Mucosa of rectum (tissue), 2 donors: ENCODE measurements around the gene COPS7A.

Experiments
- H3K27ac ChIP-seq, 2 donors: one replicate each; pipeline ENCODE4 v1.7.0; 2013; ENCODE audit warnings: inconsistent platforms in 2 of 2, low read depth in 2 of 2, low read length in 2 of 2
- H3K27me3 ChIP-seq, 2 donors: one replicate each; pipeline ENCODE4 v1.7.0; 2013; ENCODE audit warnings: low read length in 2 of 2; ENCODE audit not compliant: control insufficient read depth in 2 of 2, insufficient read depth in 2 of 2
- H3K36me3 ChIP-seq, 2 donors: one replicate each; pipeline ENCODE4 v1.7.0; 2013; ENCODE audit warnings: low read length in 2 of 2; ENCODE audit not compliant: control insufficient read depth in 2 of 2, insufficient read depth in 2 of 2
- H3K4me1 ChIP-seq, 2 donors: one replicate each; pipeline ENCODE4 v1.7.0; 2013; ENCODE audit warnings: low read length in 2 of 2, mild to moderate bottlenecking in 1 of 2; ENCODE audit not compliant: control insufficient read depth in 2 of 2, insufficient read depth in 2 of 2
- H3K4me3 ChIP-seq, 2 donors: one replicate each; pipeline ENCODE4 v1.7.0; 2013; ENCODE audit warnings: low read length in 2 of 2
- H3K9ac ChIP-seq, 2 donors: one replicate each; pipeline ENCODE4 v1.7.0; 2013; ENCODE audit warnings: low read length in 2 of 2, low read depth in 1 of 2, mild to moderate bottlenecking in 1 of 2
- H3K9me3 ChIP-seq, 2 donors: one replicate each; pipeline ENCODE4 v1.7.0; 2013; ENCODE audit warnings: low read length in 2 of 2; ENCODE audit not compliant: control insufficient read depth in 2 of 2
- donor health status: healthy.
- donor health status: Normal muscosa, but diverticular disease.

The COPS7A gene

DNA sequence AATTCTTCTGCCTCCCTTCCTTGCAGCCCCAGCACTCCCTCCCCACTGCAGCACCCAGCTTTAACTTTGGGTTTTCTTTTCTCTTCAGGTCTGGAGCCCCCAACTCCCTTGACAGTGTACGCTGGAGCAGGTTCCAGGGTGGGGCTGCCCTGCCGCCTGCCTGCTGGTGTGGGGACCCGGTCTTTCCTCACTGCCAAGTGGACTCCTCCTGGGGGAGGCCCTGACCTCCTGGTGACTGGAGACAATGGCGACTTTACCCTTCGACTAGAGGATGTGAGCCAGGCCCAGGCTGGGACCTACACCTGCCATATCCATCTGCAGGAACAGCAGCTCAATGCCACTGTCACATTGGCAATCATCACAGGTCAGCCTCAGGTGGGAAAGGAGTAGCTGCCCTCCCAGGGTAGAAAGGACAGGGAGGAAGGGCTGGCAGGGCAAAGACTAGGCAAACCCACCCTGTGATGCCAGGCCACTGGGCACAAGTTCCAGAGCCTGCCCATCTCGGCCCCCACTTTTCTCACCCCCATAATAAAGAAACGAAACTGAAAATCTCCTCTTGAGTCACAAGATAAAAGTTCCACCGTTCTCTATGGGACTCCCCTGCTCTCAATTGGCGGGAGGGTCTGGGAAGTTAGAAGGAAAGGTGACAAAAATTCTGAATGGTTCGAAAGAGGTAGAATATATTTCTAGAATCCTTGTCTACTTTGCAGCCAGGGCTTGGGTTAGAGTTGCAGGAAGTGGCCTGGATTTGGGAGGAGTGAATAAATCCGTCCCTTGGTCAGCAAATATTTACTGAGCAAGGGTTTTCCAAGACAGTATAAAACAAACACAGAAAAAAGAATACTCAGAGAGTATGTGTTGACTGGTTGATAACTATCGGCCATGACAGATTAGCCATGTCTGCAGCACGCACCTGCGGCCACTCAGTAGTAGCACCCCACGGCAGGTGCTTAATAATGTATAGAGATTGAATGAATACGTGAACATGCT is 51.6 kb downstream of the COPS7A start:
- H3K4me3 ChIP-seq = no peak overlapping the region
- no peak overlapping the region for H3K9ac ChIP-seq
- peaks cover 19 to 21% of the 10 kb centered on the region in 2 donors for H3K4me1 ChIP-seq

DNA sequence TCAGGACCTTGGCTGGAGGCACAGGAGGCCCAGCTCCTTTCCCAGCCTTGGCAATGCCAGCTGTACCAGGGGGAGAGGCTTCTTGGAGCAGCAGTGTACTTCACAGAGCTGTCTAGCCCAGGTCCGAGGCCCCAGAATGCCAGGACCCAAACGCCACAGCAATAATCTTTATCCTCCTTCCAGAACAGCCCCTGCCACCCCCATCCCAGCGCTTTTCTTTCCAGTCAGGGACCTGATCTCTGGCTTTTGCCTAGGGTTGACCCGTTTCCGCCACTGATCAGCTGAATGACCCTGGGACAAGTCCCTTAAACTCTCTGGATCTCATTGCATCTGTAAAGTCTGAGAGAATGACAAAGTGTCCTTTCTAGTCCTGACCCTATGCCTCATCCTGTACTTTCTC is 53.5 kb downstream of the COPS7A start:
- H3K4me3 ChIP-seq = no peak overlapping the region
- H3K9ac ChIP-seq = no peak overlapping the region
- no peaks in the 10 kb centered on the region for H3K36me3 ChIP-seq
- no peaks in the 10 kb centered on the region for H3K27me3 ChIP-seq
- H3K4me1 ChIP-seq = peaks cover 17 to 19% of the 10 kb centered on the region in 2 donors
- H3K9me3 ChIP-seq = no peaks in the 10 kb centered on the region
- no peak overlapping the region for H3K27ac ChIP-seq

More for the DNA sequence above, 51.6 kb downstream of the COPS7A start:
- peaks cover 0 to 2% of the 10 kb centered on the region in 2 donors for H3K27me3 ChIP-seq
- no peaks in the 10 kb centered on the region for H3K9me3 ChIP-seq
- peak overlapping the region in 1 of 2 donors; percentile 38 for H3K27ac ChIP-seq
- H3K36me3 ChIP-seq = peaks cover 0 to 2% of the 10 kb centered on the region in 2 donors

DNA sequence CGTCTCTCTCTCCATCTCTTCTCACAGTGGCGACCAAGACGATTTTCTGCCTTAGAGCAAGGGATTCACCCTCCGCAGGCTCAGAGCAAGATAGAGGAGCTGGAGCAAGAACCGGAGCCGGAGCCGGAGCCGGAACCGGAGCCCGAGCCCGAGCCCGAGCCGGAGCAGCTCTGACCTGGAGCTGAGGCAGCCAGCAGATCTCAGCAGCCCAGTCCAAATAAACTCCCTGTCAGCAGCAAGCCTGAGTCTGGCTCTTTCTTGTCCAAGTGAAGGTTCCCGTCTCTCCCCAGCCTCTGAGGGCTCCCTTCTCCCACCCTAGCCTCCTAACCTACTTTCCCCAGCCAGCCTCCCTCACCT is 54.3 kb downstream of the COPS7A start:
- peaks cover 17 to 19% of the 10 kb centered on the region in 2 donors for H3K4me1 ChIP-seq
- no peaks in the 10 kb centered on the region for H3K9me3 ChIP-seq
- peak overlapping the region; percentile 71 for H3K4me3 ChIP-seq
- no peaks in the 10 kb centered on the region for H3K27me3 ChIP-seq
- H3K9ac ChIP-seq = peak overlapping the region in 1 of 2 donors; percentile 51
- no peaks in the 10 kb centered on the region for H3K36me3 ChIP-seq
- peak overlapping the region; percentile 17 to 68 for H3K27ac ChIP-seq

DNA sequence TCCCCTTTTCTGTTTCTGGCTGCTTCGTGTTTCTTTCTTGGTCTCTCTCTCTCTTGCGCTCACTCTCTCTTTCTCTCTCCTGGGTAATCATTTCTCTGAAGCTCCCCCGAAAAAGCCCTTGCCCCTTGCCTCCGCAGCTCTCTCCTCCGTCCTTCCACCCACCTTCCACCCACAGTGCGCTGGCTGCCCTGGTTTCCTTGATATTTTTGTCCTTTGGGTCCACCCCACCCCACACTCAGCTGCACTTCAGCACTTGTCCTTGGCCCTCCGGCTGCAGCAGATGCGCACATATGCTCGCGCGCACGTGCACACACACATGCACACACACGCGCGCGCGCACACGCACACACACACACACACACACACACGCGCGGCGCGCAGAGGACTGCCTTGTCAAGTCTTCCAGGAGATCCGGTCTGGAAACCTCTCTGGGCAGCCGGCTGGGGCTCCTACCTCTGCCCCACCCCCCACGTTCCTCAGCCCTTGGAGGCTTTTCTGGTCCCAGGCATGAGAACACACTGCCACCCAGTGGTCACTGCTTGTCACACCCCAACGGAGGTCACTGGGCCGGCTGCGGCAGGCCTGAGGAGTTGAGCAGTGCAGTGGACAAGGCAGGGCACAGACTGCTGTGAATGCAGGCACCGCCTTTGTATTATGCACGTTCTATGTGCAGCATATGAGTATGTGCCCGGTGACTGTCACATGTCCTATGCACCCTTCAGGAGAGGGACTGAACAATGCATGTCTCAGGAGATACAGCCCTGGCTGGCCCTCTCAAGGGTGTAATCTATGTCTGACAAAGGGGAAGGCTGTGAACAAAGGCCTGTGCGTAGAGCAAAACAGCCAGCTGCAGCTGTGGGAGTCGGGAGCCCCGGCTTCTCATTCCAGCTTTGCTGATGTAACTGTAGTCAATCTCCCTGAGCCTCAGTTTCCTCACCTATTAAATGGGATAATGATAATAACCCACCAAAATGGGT is 55.0 kb downstream of the COPS7A start:
- no peaks in the 10 kb centered on the region for H3K27me3 ChIP-seq
- no peaks in the 10 kb centered on the region for H3K9me3 ChIP-seq
- peak overlapping the region; percentile 17 to 68 for H3K27ac ChIP-seq
- H3K4me3 ChIP-seq = peak overlapping the region; percentile 71
- H3K4me1 ChIP-seq = peaks cover 17 to 19% of the 10 kb centered on the region in 2 donors
- no peaks in the 10 kb centered on the region for H3K36me3 ChIP-seq
- H3K9ac ChIP-seq = peak overlapping the region in 1 of 2 donors; percentile 51

DNA sequence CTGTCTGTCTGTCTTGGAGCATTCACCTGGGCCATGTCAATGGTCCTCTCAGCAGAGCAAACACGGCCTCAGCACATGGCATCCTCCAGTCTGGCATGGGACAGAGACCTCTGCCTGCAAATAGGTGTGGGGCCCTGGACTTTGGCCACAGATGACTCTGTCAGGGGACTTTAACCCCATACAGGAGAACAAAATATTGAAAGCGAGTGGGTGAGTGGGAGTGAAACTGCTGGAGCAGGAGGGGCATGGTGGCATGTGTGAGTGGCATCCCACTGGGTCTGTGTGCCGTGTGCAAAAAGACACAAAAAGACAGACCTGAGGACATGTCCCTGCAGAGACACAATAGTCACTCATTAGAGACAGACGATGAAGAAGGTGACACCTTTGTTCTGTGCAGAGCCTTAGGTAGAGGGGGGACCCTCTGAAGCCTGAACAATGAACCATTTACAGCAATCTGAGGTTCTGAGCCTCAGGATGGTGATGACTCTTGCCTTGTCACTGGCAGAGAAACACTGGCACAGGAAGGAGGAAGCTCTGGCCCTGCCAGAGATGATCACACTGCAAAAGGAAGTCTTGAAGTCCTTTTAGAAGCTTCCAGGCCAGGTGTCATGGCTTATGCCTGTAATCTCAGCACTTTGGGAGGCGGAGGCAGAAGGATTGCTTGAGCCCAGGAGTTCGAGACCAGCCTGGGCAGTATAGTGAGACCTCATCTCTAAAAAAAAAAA is 56.0 kb downstream of the COPS7A start:
- Histone ChIP-seq H3K27ac (no peak overlapping the region), H3K9ac (no peak overlapping the region), H3K27me3 (no peaks in the 10 kb centered on the region), H3K36me3 (no peaks in the 10 kb centered on the region), H3K9me3 (no peaks in the 10 kb centered on the region), H3K4me3 (no peak overlapping the region), H3K4me1 (peaks cover 17 to 19% of the 10 kb centered on the region in 2 donors)

DNA sequence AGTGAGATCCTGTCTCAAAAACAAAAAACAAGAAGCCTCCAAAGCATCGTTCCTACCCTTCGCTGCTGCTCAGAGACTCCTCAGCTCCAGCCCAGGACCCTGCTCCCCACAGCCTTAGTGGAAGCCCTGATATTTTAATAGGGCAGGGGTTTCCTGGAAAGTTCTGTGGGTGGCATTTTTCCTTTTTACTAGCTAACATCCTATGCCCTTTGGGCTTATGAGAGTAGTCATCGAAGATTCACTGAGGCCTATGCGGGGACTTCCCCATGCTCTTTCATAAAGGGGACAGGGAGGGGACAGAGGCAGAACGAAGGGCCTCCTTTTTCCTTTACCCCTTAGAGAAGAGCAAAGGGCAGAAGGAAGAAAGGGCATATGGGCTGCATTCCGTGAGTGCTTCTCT is 56.7 kb downstream of the COPS7A start:
- Histone ChIP-seq H3K4me1 (peaks cover 12 to 17% of the 10 kb centered on the region in 2 donors), H3K9me3 (no peaks in the 10 kb centered on the region), H3K9ac (no peak overlapping the region), H3K4me3 (no peak overlapping the region), H3K27me3 (no peaks in the 10 kb centered on the region), H3K36me3 (no peaks in the 10 kb centered on the region), H3K27ac (no peak overlapping the region)
